ENCODE results near the gene ATP8B3. TPM values are rescaled to one million over a fixed set of nuclear protein-coding genes. Genes with fewer than 3 reads are reported as not detected.
"Not testable (repeated sequence)": the region's sequence is repeated elsewhere in the genome, so short reads cannot be mapped to it uniquely, and the experiment has no call there.

ATP8B3 gene
- total and polyA plus RNA-seq, 5 donors from 2014 or later: 1.1 to 12.2 (median 3.2) TPM

DNA sequence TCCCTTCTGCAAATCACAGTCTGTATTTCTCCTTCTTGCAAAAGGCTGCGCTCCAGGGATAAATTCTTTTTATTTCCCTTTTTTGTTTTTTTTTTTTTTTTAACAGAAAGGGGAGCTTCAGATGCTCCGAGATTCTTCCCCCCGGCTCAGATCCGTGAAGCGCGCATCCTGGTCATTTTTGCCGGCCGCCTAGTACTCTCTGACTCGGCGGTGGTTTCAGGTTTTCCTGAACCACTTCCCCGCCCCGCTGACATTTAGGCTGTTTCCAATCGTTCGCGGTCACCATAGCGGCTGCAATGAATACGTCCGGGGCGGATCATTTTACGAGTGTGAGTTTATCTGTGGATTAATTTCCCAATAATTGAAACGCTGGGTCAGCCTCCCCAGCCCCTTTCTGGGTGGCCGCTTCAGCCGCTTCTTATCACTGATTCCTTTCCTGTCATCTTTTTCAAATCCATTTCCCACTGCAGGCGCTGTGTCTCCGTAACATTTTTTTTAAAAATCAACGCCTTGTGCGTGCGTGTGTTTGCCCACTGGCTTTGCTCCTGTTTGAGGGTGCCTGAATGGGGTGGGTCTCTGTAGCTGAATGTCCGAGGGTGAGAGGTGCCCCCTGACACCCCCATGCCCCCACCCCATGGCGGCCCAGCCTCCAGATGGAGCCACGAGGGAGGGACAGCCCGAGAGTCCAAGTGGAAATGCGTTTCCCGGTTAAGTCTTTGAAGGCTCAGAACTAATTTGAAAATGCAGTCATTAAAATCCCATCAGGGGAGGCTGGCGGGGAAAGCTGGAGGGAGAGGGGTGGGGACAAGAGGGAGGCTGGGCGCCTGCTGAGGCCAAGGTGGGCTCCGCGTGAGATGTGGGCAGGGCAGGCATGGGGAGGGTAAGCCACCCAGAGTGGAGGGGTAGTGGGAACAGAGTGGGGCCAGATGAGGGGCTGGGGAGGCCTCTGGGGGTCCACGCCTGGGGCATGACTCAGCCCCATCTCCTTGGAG lies 48.1 kb downstream of the ATP8B3 start:
- H3K27me3 Mint-ChIP-seq: peaks cover 86% of the 10 kb centered on the region
- peaks cover 5% of the 10 kb centered on the region for H3K27me3 ChIP-seq (ENCODE audit: control insufficient read depth, insufficient read depth, low read length)

DNA sequence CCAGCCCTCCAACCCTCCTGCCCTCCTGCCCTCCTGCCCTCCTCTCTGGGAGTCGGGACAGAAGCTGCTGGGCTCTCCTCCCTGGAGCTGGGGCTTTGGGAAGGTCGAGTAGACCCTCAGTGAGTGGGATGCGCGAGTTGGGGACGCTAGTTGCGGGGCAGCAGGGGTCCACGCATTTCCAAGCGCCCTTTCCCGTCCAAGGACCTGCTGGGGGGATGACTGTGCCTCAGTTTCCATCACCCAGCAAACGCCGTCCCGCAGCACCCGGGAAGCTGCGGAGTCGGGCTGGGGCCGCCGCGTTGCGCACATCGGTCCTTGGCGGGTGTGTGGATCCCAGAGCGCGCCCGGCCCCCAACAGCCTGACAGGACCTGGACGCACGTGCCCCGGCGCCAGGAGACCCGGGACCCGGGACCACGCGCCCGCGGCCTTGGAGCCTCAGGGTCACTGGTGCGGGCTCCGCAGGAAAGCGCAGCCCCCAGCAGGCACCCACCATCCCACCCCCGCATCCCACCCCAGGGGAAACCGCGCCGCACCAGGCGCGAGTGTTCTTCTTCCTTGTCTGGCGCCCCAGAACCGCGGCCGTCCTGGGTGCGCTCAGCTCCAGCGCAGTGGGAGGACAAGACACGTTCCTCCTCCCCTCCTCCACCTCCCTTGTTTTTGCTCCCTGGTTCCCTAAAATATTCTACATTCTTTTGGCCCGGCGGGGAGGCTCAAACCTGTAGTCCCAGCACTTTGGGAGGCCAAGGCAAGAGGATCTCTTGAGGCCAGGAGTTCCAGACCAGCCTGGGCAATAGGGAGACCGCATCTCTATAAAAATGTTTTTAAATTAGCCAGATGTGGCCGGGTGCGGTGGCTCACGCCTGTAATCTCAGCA lies 49.6 kb downstream of the ATP8B3 start:
- Histone ChIP-seq H3K36me3 (ENCODE audit: control insufficient read depth, insufficient read depth, low read length) (no peaks in the 10 kb centered on the region), H3K27ac (ENCODE audit: insufficient read depth, low read length, poor library complexity, severe bottlenecking) (no peak overlapping the region), H3K4me3 (ENCODE audit: low read depth, low read length) (no peak overlapping the region), H3K9me3 (ENCODE audit: control insufficient read depth in 2 of 2, low read length in 2 of 2) (no peaks in the 10 kb centered on the region), H3K4me1 (ENCODE audit: control insufficient read depth, insufficient read depth, low read length, poor library complexity, severe bottlenecking) (peaks cover 1% of the 10 kb centered on the region), H3K27me3 (ENCODE audit: control insufficient read depth, insufficient read depth, low read length) (peaks cover 3% of the 10 kb centered on the region)
- H3K4me1 Mint-ChIP-seq: peaks cover 0 to 4% (median 2%) of the 10 kb centered on the region in 4 donors
- H3K27ac Mint-ChIP-seq: no peak overlapping the region
- H3K9me3 Mint-ChIP-seq: no peaks in the 10 kb centered on the region
- H3K27me3 Mint-ChIP-seq: peaks cover 84% of the 10 kb centered on the region
- ATAC-seq (ENCODE audit: low read depth in 2 of 2) (no peak), DNase-seq (no peak)
- no peaks in the 10 kb centered on the region for H3K36me3 Mint-ChIP-seq
- no peak overlapping the region for H3K4me3 Mint-ChIP-seq

More for the DNA sequence above, 48.1 kb downstream of the ATP8B3 start:
- Mint-ChIP-seq H3K4me3 (no peak overlapping the region), H3K27ac (no peak overlapping the region), H3K4me1 (peaks cover 0 to 6% (median 3%) of the 10 kb centered on the region in 4 donors), H3K9me3 (peaks cover 0 to 2% (median 0%) of the 10 kb centered on the region in 7 donors), H3K36me3 (no peaks in the 10 kb centered on the region)
- ATAC-seq (ENCODE audit: low read depth in 2 of 2): no peak
- Histone ChIP-seq H3K27ac (ENCODE audit: insufficient read depth, low read length, poor library complexity, severe bottlenecking) (no peak overlapping the region), H3K9me3 (ENCODE audit: control insufficient read depth in 2 of 2, low read length in 2 of 2) (no peaks in the 10 kb centered on the region), H3K4me3 (ENCODE audit: low read depth, low read length) (no peak overlapping the region), H3K36me3 (ENCODE audit: control insufficient read depth, insufficient read depth, low read length) (no peaks in the 10 kb centered on the region), H3K4me1 (ENCODE audit: control insufficient read depth, insufficient read depth, low read length, poor library complexity, severe bottlenecking) (peaks cover 3% of the 10 kb centered on the region)
- DNase-seq: no peak

- no peak for ATAC-seq (ENCODE audit: low read depth in 2 of 2)
- Histone ChIP-seq H3K9me3 (ENCODE audit: control insufficient read depth in 2 of 2, low read length in 2 of 2) (no peaks in the 10 kb centered on the region), H3K27me3 (ENCODE audit: control insufficient read depth, insufficient read depth, low read length) (peaks cover 5% of the 10 kb centered on the region), H3K36me3 (ENCODE audit: control insufficient read depth, insufficient read depth, low read length) (no peaks in the 10 kb centered on the region), H3K4me3 (ENCODE audit: low read depth, low read length) (no peak overlapping the region), H3K27ac (ENCODE audit: insufficient read depth, low read length, poor library complexity, severe bottlenecking) (no peak overlapping the region), H3K4me1 (ENCODE audit: control insufficient read depth, insufficient read depth, low read length, poor library complexity, severe bottlenecking) (peaks cover 7% of the 10 kb centered on the region)
- no peaks in the 10 kb centered on the region for H3K9me3 Mint-ChIP-seq
- no peak overlapping the region for H3K4me3 Mint-ChIP-seq
- H3K27ac Mint-ChIP-seq: peak overlapping the region in 1 of 3 donors; percentile 76
- H3K36me3 Mint-ChIP-seq: no peaks in the 10 kb centered on the region
- H3K4me1 Mint-ChIP-seq: peaks cover 0 to 8% (median under 1%) of the 10 kb centered on the region in 4 donors
- DNase-seq: no peak
- peaks cover 77% of the 10 kb centered on the region for H3K27me3 Mint-ChIP-seq
Measured at GRCh38 chr19:1761528-1762242, 50.4 kb downstream of the ATP8B3 start.

GRCh38 chr19:1760786-1761527 lies 51.1 kb downstream of the ATP8B3 start:
- Mint-ChIP-seq H3K27ac (peak overlapping the region in 1 of 3 donors; percentile 76), H3K27me3 (peaks cover 80% of the 10 kb centered on the region), H3K4me1 (peaks cover 0 to 11% (median under 1%) of the 10 kb centered on the region in 4 donors), H3K4me3 (peak overlapping the region in 1 of 4 donors; percentile 28)
- H3K36me3 ChIP-seq (ENCODE audit: control insufficient read depth, insufficient read depth, low read length); H3K36me3 Mint-ChIP-seq; H3K4me3 ChIP-seq (ENCODE audit: low read depth, low read length); H3K9me3 Mint-ChIP-seq; ATAC-seq (ENCODE audit: low read depth in 2 of 2); H3K27ac ChIP-seq (ENCODE audit: insufficient read depth, low read length, poor library complexity, severe bottlenecking); H3K27me3 ChIP-seq (ENCODE audit: control insufficient read depth, insufficient read depth, low read length); H3K9me3 ChIP-seq (ENCODE audit: control insufficient read depth in 2 of 2, low read length in 2 of 2); DNase-seq; H3K4me1 ChIP-seq (ENCODE audit: control insufficient read depth, insufficient read depth, low read length, poor library complexity, severe bottlenecking): not testable (repeated sequence)

- peaks cover 81% of the 10 kb centered on the region for H3K27me3 Mint-ChIP-seq
- no peak overlapping the region for H3K4me3 Mint-ChIP-seq
Measured at GRCh38 chr19:1760020-1760419, 52.1 kb downstream of the ATP8B3 start.

GRCh38 chr19:1758959-1759903 lies 52.8 kb downstream of the ATP8B3 start:
- peaks cover 78% of the 10 kb centered on the region for H3K27me3 Mint-ChIP-seq
- H3K36me3 Mint-ChIP-seq: no peaks in the 10 kb centered on the region
- Histone ChIP-seq H3K36me3 (ENCODE audit: control insufficient read depth, insufficient read depth, low read length) (no peaks in the 10 kb centered on the region), H3K4me3 (ENCODE audit: low read depth, low read length) (no peak overlapping the region), H3K4me1 (ENCODE audit: control insufficient read depth, insufficient read depth, low read length, poor library complexity, severe bottlenecking) (peaks cover 7% of the 10 kb centered on the region), H3K9me3 (ENCODE audit: control insufficient read depth in 2 of 2, low read length in 2 of 2) (no peaks in the 10 kb centered on the region), H3K27me3 (ENCODE audit: control insufficient read depth, insufficient read depth, low read length) (peaks cover 10% of the 10 kb centered on the region), H3K27ac (ENCODE audit: insufficient read depth, low read length, poor library complexity, severe bottlenecking) (no peak overlapping the region)
- H3K27ac Mint-ChIP-seq: no peak overlapping the region
- ATAC-seq (ENCODE audit: low read depth in 2 of 2) (no peak), DNase-seq (no peak)
- no peak overlapping the region for H3K4me3 Mint-ChIP-seq
- H3K9me3 Mint-ChIP-seq: no peaks in the 10 kb centered on the region
- peaks cover 0 to 15% (median 2%) of the 10 kb centered on the region in 4 donors for H3K4me1 Mint-ChIP-seq

More at GRCh38 chr19:1760020-1760419, 52.1 kb downstream of the ATP8B3 start:
- Mint-ChIP-seq H3K4me1 (peaks cover 0 to 14% (median 2%) of the 10 kb centered on the region in 4 donors), H3K27ac (no peak overlapping the region), H3K9me3 (no peaks in the 10 kb centered on the region), H3K36me3 (no peaks in the 10 kb centered on the region)
- Histone ChIP-seq H3K27ac (ENCODE audit: insufficient read depth, low read length, poor library complexity, severe bottlenecking) (no peak overlapping the region), H3K9me3 (ENCODE audit: control insufficient read depth in 2 of 2, low read length in 2 of 2) (no peaks in the 10 kb centered on the region), H3K27me3 (ENCODE audit: control insufficient read depth, insufficient read depth, low read length) (peaks cover 10% of the 10 kb centered on the region), H3K4me1 (ENCODE audit: control insufficient read depth, insufficient read depth, low read length, poor library complexity, severe bottlenecking) (peaks cover 7% of the 10 kb centered on the region), H3K4me3 (ENCODE audit: low read depth, low read length) (no peak overlapping the region), H3K36me3 (ENCODE audit: control insufficient read depth, insufficient read depth, low read length) (no peaks in the 10 kb centered on the region)
- ATAC-seq (ENCODE audit: low read depth in 2 of 2) (no peak), DNase-seq (no peak)
